ENCODE measurements around the gene EYA2. TPM values are rescaled to one million over a fixed set of nuclear protein-coding genes. Genes with fewer than 3 reads are reported as not detected.

Gene EYA2
- total RNA-seq, 2 donors from 2014 or later, result 30.0 to 31.0 TPM

DNA sequence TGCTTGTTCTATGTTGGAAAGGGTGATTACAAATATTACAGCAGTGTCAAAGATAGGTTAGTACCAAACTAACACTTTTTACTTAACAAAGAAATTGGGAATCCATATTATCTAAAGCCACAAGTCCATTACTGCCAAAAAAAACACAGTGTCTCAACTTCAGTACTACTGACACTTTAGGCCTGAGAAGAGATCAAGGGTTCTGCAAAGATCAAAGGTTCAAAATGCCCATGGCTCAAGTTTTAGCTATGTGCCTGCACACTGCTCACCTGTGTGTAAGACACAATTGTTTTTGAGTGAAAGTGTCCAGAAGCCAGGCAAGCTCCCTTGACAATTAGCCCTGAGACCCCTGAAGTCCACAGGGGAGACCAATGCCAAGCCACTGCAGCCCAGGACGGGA, 329.3 kb downstream of the EYA2 start:
- Histone ChIP-seq H3K4me1 (replicated peaks) (no peaks in the 10 kb centered on the region), H3K27ac (no peak overlapping the region), H3K9me3 (no peaks in the 10 kb centered on the region), H3K27me3 (replicated peaks; ENCODE audit: insufficient read depth) (no peaks in the 10 kb centered on the region), H3K4me3 (no peak overlapping the region), H3K36me3 (peaks cover 0 to 4% of the 10 kb centered on the region in 2 donors)
- 100% methylated on average over 1 of the region's 1 CpG for WGBS
- no peak for DNase-seq (ENCODE audit: low spot score)
- intact Hi-C loops (cut with DNase I), result no loop called here
- TF ChIP-seq, protein P1, sequence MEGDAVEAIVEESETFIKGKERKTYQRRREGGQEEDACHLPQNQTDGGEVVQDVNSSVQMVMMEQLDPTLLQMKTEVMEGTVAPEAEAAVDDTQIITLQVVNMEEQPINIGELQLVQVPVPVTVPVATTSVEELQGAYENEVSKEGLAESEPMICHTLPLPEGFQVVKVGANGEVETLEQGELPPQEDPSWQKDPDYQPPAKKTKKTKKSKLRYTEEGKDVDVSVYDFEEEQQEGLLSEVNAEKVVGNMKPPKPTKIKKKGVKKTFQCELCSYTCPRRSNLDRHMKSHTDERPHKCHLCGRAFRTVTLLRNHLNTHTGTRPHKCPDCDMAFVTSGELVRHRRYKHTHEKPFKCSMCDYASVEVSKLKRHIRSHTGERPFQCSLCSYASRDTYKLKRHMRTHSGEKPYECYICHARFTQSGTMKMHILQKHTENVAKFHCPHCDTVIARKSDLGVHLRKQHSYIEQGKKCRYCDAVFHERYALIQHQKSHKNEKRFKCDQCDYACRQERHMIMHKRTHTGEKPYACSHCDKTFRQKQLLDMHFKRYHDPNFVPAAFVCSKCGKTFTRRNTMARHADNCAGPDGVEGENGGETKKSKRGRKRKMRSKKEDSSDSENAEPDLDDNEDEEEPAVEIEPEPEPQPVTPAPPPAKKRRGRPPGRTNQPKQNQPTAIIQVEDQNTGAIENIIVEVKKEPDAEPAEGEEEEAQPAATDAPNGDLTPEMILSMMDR (IDR thresholded peaks at IDR 0.05), result no peak
- TF ChIP-seq POLR2A (IDR thresholded peaks at IDR 0.05) (no peak), POLR2AphosphoS5 (IDR thresholded peaks at IDR 0.05) (no peak)

DNA sequence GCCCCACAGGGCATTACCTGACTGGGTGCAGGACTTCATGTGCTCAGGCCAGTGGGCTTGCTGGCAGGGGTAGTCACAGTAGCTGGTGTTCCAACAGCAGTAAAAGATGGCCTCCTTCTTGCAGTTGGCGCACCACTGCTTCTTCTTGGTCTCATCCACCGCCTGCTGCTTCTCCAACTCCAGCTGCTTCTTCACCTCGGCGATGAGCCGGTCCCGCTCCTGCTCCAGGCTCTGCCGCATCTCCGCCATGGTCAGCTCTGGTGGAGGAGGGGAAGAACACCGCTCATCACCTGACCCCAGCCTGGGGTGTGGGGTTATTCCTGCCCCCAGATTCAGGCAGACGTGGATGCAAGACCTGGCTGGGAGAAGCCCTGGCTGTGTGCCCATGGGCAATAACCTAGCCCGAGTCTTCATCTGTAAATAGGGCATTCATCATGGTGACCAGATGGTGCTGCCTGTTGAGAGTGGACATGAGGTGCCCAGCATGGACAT, 329.7 kb downstream of the EYA2 start:
- TF ChIP-seq, protein P1 (IDR thresholded peaks at IDR 0.05), result no peak
- TF ChIP-seq POLR2AphosphoS5 (IDR thresholded peaks at IDR 0.05), result no peak
- no peak for TF ChIP-seq POLR2A (IDR thresholded peaks at IDR 0.05)
- no peak overlapping the region for H3K27ac ChIP-seq
- H3K4me1 ChIP-seq (replicated peaks), result no peaks in the 10 kb centered on the region
- WGBS, result 88% methylated on average over 11 of the region's 11 CpGs
- DNase-seq (ENCODE audit: low spot score), result no peak
- H3K27me3 ChIP-seq (replicated peaks; ENCODE audit: insufficient read depth), result no peaks in the 10 kb centered on the region
- no peak overlapping the region for H3K4me3 ChIP-seq
- no peaks in the 10 kb centered on the region for H3K9me3 ChIP-seq
- intact Hi-C loops (cut with DNase I), result no loop called here
- peaks cover 0 to 4% of the 10 kb centered on the region in 2 donors for H3K36me3 ChIP-seq

DNA sequence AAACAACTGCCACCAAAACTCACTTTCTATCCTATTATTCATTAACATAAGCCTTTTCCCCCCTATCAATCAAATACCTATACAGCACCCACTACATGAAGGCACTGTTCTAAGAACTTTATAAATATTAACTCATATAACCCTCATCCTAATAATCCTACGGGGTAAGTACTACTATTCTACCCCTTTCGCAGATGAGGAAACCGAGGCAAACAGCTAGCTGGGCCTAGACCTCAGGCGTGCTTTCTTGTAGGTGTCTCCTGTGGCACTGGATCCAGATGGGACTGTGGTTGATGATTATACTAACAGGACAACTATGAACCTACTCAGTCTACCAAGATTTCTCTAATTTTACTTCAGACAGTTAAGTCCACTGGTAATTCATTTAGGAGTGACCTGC, 330.2 kb downstream of the EYA2 start:
- Histone ChIP-seq H3K4me3 (no peak overlapping the region), H3K27me3 (replicated peaks; ENCODE audit: insufficient read depth) (no peaks in the 10 kb centered on the region), H3K4me1 (replicated peaks) (no peaks in the 10 kb centered on the region), H3K36me3 (peaks cover 0 to 4% of the 10 kb centered on the region in 2 donors), H3K9me3 (no peaks in the 10 kb centered on the region), H3K27ac (no peak overlapping the region)
- no peak for TF ChIP-seq POLR2A (IDR thresholded peaks at IDR 0.05)
- TF ChIP-seq, protein P1 (IDR thresholded peaks at IDR 0.05), result no peak
- TF ChIP-seq POLR2AphosphoS5 (IDR thresholded peaks at IDR 0.05), result no peak
- no peak for DNase-seq (ENCODE audit: low spot score)
- intact Hi-C loops (cut with DNase I), result no loop called here
- WGBS, result 97% methylated on average over 4 of the region's 4 CpGs

DNA sequence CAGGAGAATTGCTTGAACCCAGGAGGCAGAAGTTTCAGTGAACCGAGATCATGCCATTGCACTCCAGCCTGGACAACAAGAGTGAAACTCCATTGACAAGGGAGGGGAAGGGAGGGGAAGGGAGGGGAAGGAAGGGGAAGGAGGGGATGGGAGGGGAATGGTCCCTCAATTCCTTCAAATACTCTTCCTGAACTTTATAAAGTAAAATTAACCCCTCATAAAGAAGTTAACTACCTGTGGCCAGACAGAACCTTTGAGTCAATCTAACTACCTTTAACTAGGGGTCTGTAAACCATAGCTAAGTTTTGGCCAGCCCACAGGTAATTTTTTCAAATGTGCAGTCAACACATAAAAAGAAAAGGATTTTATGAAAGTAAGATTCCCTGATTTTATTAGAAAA, 330.8 kb downstream of the EYA2 start:
- no peak for DNase-seq (ENCODE audit: low spot score)
- intact Hi-C loops (cut with DNase I), result no loop called here
- Histone ChIP-seq H3K9me3 (no peaks in the 10 kb centered on the region), H3K4me1 (replicated peaks) (no peaks in the 10 kb centered on the region), H3K27me3 (replicated peaks; ENCODE audit: insufficient read depth) (no peaks in the 10 kb centered on the region), H3K36me3 (peaks cover 0 to 4% of the 10 kb centered on the region in 2 donors), H3K27ac (no peak overlapping the region), H3K4me3 (no peak overlapping the region)
- TF ChIP-seq, protein P1 (IDR thresholded peaks at IDR 0.05), result no peak
- no peak for TF ChIP-seq POLR2A (IDR thresholded peaks at IDR 0.05)
- 57% methylated on average over 1 of the region's 1 CpG for WGBS

DNA sequence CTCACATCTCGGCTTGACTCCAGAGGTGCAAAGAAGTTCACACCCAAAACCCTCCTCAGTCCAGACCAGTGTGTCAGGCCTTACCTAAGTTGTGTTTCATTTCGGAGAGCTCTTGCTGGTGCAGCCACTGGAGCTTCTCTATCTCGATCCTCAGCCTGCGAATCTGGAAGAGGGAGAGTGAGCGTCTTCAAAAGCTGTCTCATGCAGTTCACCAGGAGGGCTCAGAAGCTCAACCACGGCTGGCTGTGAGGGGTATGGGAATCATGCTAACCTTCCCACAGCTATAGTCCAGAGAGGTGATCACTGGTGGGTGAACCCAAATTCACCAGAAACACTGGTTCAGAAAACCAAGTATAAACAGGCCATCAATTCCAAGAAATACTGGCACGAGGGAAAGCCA, 332.5 kb downstream of the EYA2 start:
- Histone ChIP-seq H3K36me3 (peaks cover 0 to 4% of the 10 kb centered on the region in 2 donors), H3K4me3 (no peak overlapping the region), H3K9me3 (no peaks in the 10 kb centered on the region), H3K27me3 (replicated peaks; ENCODE audit: insufficient read depth) (no peaks in the 10 kb centered on the region), H3K4me1 (replicated peaks) (no peaks in the 10 kb centered on the region), H3K27ac (no peak overlapping the region)
- TF ChIP-seq POLR2AphosphoS5 (IDR thresholded peaks at IDR 0.05) (no peak), POLR2A (IDR thresholded peaks at IDR 0.05) (no peak)
- TF ChIP-seq, protein P1 (IDR thresholded peaks at IDR 0.05), result no peak
- 85% methylated on average over 7 of the region's 7 CpGs for WGBS
- intact Hi-C loops (cut with DNase I), result no loop called here
- DNase-seq (ENCODE audit: low spot score), result no peak

Measured in prostate gland (tissue), 2 donors.